Sigmoid colon (tissue), 4 donors: ENCODE results near the gene NCBP2L.

Source experiments
- EP300 ChIP-seq, 4 donors: sonication (generic); formaldehyde crosslinking; IDR thresholded peaks; one replicate each; pipeline ENCODE4 v1.6.1; 2017; ENCODE audit warnings: antibody characterized with exemption in 4 of 4
- POLR2A ChIP-seq, 2 donors: fragments of 450-650 bp; IDR thresholded peaks; one replicate each; pipeline ENCODE4 v1.6.1; 2016; ENCODE audit warnings: antibody characterized with exemption in 2 of 2, mild to moderate bottlenecking in 2 of 2, moderate library complexity in 2 of 2
- POLR2AphosphoS5 ChIP-seq, 4 donors: sonication (generic); formaldehyde crosslinking; IDR thresholded peaks; one replicate each; pipeline ENCODE4 v1.6.1; 2017; ENCODE audit warnings: antibody characterized with exemption in 4 of 4
- TF ChIP-seq, protein P1 (sequence below), 4 experiments: fragments of 450-650 bp in 3 of 4; fragments of 200-600 bp in 1 of 4; IDR thresholded peaks; one replicate each; pipeline ENCODE4 v1.5.1; 2016 to 2019; ENCODE audit warnings: antibody characterized with exemption in 4 of 4, mild to moderate bottlenecking in 3 of 4, moderate library complexity in 2 of 4

- no peak for TF ChIP-seq POLR2AphosphoS5 (IDR thresholded peaks at IDR 0.05)
- TF ChIP-seq, protein P1, sequence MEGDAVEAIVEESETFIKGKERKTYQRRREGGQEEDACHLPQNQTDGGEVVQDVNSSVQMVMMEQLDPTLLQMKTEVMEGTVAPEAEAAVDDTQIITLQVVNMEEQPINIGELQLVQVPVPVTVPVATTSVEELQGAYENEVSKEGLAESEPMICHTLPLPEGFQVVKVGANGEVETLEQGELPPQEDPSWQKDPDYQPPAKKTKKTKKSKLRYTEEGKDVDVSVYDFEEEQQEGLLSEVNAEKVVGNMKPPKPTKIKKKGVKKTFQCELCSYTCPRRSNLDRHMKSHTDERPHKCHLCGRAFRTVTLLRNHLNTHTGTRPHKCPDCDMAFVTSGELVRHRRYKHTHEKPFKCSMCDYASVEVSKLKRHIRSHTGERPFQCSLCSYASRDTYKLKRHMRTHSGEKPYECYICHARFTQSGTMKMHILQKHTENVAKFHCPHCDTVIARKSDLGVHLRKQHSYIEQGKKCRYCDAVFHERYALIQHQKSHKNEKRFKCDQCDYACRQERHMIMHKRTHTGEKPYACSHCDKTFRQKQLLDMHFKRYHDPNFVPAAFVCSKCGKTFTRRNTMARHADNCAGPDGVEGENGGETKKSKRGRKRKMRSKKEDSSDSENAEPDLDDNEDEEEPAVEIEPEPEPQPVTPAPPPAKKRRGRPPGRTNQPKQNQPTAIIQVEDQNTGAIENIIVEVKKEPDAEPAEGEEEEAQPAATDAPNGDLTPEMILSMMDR (IDR thresholded peaks at IDR 0.05), result no peak
- no peak for TF ChIP-seq POLR2A (IDR thresholded peaks at IDR 0.05)
- TF ChIP-seq EP300 (IDR thresholded peaks at IDR 0.05), result no peak
Measured at GRCh38 chrX:107834275-107835201, 57.0 kb downstream of the NCBP2L start.
